Kidney (tissue), 14 donors: ENCODE data around the gene SHISA7. TPM values are rescaled to one million over a fixed set of nuclear protein-coding genes. Genes with fewer than 3 reads are reported as not detected.

Experiments
- DNase-seq, 5 donors: peaks; one replicate each; pipeline ENCODE4 v3.0.0-alpha.2; 2013 to 2020
- FAIRE-seq: peaks from 2 replicates; lab custom pipeline; 2012; peaks lifted over from hg19 to GRCh38; lab: Jason Lieb, UNC
- H3K27ac ChIP-seq, 2 donors: one replicate each; pipeline ENCODE4 v1.7.0; 2013; ENCODE audit warnings: low read depth in 2 of 2, low read length in 2 of 2, inconsistent platforms in 1 of 2
- H3K27me3 ChIP-seq: one replicate; pipeline ENCODE4 v1.7.1; 2013; ENCODE audit warnings: low read length, inconsistent platforms; ENCODE audit not compliant: control insufficient read depth, insufficient read depth
- H3K36me3 ChIP-seq, 3 donors: one replicate each; pipeline versions ENCODE4 v1.7.0 to v1.7.1; 2013; ENCODE audit warnings: low read length in 3 of 3, control low read depth in 1 of 3, inconsistent platforms in 1 of 3; ENCODE audit not compliant: insufficient read depth in 3 of 3, control insufficient read depth in 2 of 3
- H3K4me1 ChIP-seq, 3 donors: one replicate each; pipeline versions ENCODE4 v1.7.0 to v1.7.1; 2013; ENCODE audit warnings: low read length in 3 of 3, inconsistent platforms in 1 of 3, low read depth in 1 of 3; ENCODE audit not compliant: control insufficient read depth in 2 of 3, insufficient read depth in 2 of 3
- H3K4me3 ChIP-seq, 3 donors: one replicate each; pipeline versions ENCODE4 v1.7.0 to v1.8.1; 2013; ENCODE audit warnings: low read length in 3 of 3, control low read depth in 1 of 3, inconsistent platforms in 1 of 3
- H3K9ac ChIP-seq, 3 donors: one replicate each; pipeline versions ENCODE4 v1.7.0 to v1.7.1; 2013; ENCODE audit warnings: low read length in 3 of 3, control low read depth in 1 of 3, inconsistent platforms in 1 of 3
- H3K9me3 ChIP-seq, 3 donors: one replicate each; pipeline versions ENCODE4 v1.7.0 to v1.7.1; 2013; ENCODE audit warnings: low read length in 3 of 3, control low read depth in 1 of 3, inconsistent platforms in 1 of 3; ENCODE audit not compliant: control insufficient read depth in 2 of 3, insufficient read depth in 1 of 3
- intact Hi-C: fragments of 100-400 bp; cut with DNase I; formaldehyde crosslinking; loops from one replicate; pipeline ENCODE4 v1.11.1; 2022
- polyA plus RNA-seq: library from polyadenylated mRNA; stranded (reverse); fragments of 350-450 nt; fragmentation: Illumina TruSeq; extraction: RNeasy Lipid Tissue Mini Kit (QIAGEN cat#74804); gene quantifications from one replicate; pipeline ENCODE4 v1.2.3, GENCODE V29; 2014; ENCODE audit warnings: low read depth, low replicate concordance; ENCODE audit not compliant: insufficient read depth
- total RNA-seq: library from RNA; stranded (reverse); fragmentation: NEBNext Ultra II Directional; extraction: Animal tissue kit (Norgen Biotek cat#: 25700); gene quantifications from one replicate; pipeline ENCODE4 v1.2.1, GENCODE V29; 2021
- TF ChIP-seq, protein P1 (sequence below): IDR thresholded peaks from 3 replicates; pipeline ENCODE4 v1.5.1; 2012; ENCODE audit warnings: mild to moderate bottlenecking, moderate library complexity, borderline replicate concordance; ENCODE audit not compliant: insufficient read depth; ENCODE audit errors: extremely low read depth
- donor health status: control.
- donor health status: control.
- donor health status: control.
- donor health status: control.
- donor health status: control.
- donor health status: DM: yes; HTN: yes; CAD: no.
- donor health status: Normal renal cell carcinoma (clear cell type).

SHISA7 gene
- total and polyA plus RNA-seq, 2 donors from 2014 or later = not detected

DNA sequence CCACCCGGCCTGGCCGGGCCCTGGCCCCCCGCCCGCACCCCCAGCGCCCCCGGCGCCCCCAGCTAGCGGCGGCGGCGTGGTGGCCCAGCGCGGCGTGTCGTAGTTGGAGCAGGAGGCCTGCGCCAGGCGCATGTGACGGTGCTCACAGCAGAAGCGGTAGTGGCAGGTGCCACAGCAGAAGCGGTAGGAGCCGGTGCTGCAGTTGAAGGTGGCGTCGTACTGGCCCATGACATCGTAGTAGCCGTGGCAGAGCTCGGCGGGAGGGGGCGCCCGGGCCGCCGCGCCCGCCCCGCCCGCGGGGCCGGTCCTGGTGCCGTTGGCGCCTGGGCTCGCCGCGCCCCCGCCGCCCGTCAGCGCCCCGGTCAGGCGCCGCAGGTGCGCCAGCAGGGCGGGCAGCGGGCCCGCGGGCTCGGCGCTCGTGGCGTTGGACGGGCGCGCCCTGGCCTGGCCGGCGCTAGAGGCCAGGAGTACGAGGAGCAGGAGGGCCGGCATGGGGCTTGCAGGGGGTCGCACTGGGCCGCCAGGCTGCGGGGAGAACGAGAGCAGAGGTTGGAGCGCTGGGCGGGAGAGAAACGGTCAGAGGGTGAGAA lies 633 bp downstream of the SHISA7 start:
- no peaks in the 10 kb centered on the region for H3K36me3 ChIP-seq
- no peaks in the 10 kb centered on the region for H3K9me3 ChIP-seq
- no peak overlapping the region for H3K27ac ChIP-seq
- DNase-seq = no peak
- FAIRE-seq = no peak
- peaks cover 43% of the 10 kb centered on the region for H3K27me3 ChIP-seq
- H3K9ac ChIP-seq = no peak overlapping the region
- TF ChIP-seq, protein P1, sequence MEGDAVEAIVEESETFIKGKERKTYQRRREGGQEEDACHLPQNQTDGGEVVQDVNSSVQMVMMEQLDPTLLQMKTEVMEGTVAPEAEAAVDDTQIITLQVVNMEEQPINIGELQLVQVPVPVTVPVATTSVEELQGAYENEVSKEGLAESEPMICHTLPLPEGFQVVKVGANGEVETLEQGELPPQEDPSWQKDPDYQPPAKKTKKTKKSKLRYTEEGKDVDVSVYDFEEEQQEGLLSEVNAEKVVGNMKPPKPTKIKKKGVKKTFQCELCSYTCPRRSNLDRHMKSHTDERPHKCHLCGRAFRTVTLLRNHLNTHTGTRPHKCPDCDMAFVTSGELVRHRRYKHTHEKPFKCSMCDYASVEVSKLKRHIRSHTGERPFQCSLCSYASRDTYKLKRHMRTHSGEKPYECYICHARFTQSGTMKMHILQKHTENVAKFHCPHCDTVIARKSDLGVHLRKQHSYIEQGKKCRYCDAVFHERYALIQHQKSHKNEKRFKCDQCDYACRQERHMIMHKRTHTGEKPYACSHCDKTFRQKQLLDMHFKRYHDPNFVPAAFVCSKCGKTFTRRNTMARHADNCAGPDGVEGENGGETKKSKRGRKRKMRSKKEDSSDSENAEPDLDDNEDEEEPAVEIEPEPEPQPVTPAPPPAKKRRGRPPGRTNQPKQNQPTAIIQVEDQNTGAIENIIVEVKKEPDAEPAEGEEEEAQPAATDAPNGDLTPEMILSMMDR = no peak
- no peak overlapping the region for H3K4me3 ChIP-seq
- peaks cover 0 to 4% (median 0%) of the 10 kb centered on the region in 3 donors for H3K4me1 ChIP-seq
- intact Hi-C loops = no loop called here

DNA sequence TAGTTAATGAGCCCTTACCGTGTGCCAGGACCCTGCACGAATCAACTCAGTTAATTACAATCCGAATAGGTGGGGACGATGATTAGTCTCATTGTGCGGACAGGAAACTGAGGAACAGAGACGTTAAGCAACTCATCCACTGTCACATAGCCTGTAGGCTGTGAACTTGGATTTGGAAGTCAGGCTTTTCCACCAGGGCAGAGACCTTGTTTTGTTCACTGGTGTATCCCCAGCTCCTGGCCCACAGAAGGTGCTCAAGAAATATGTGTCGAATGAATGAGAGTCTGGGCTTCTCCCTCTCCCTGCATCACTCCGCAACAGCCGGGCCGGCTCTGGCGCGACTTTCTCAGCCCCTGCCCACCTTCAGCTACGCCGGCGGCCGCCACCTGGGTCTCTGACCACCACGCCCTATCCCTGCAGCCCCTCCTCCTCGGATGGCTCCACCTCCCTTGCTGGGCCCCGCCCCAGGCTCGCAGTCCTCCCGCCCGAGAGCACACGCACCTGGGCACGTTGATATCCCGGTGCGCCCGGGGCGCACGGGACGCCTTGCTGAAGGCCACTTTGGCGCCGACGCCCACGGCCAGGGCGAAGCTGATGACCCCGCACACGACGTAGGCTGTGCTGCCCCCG lies 1.3 kb downstream of the SHISA7 start:
- Histone ChIP-seq H3K27ac (no peak overlapping the region), H3K9me3 (no peaks in the 10 kb centered on the region), H3K36me3 (no peaks in the 10 kb centered on the region), H3K9ac (no peak overlapping the region), H3K4me1 (peaks cover 0 to 4% (median 0%) of the 10 kb centered on the region in 3 donors), H3K27me3 (peaks cover 40% of the 10 kb centered on the region), H3K4me3 (no peak overlapping the region)
- no peak for DNase-seq
- FAIRE-seq = no peak
- intact Hi-C loops = no loop called here
- TF ChIP-seq, protein P1 = no peak

DNA sequence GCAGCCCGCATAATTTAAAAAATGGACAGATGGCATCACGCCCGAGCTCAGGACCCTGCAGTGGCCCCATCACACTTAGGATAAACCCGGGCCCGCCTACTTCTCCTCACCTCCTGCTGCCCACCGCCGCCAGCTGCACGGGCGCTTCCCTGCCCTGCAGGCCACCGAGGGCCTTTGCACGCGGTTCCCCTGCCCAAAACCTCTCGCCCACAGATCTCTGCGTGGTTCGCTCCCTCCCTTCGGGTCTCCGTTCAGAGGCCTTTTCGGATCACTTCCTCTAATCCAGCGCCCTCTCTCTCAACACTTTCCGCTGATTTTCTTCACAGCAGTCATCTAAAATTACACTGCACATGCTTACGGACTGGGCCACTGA lies 1.8 kb downstream of the SHISA7 start:
- TF ChIP-seq, protein P1 = no peak
- Histone ChIP-seq H3K9ac (no peak overlapping the region), H3K9me3 (no peaks in the 10 kb centered on the region), H3K4me1 (peaks cover 0 to 4% (median 0%) of the 10 kb centered on the region in 3 donors), H3K36me3 (no peaks in the 10 kb centered on the region), H3K27ac (no peak overlapping the region), H3K4me3 (no peak overlapping the region), H3K27me3 (peaks cover 40% of the 10 kb centered on the region)
- intact Hi-C loops = no loop called here
- FAIRE-seq (no peak), DNase-seq (no peak)
